ENCODE measurements around the gene CASQ1. TPM values are rescaled to one million over a fixed set of nuclear protein-coding genes. Genes with fewer than 3 reads are reported as not detected.

The CASQ1 gene
- total and polyA plus RNA-seq, 2 donors (not counting 1 experiment from before 2014, with no cell fraction given), result not detected

GRCh38 chr1:160192234-160192633, 1.9 kb downstream of the CASQ1 start:
- no peaks in the 10 kb centered on the region for H3K36me3 ChIP-seq (replicated peaks in 1 of 2; ENCODE audit: control extremely low read depth in 1 of 2, control insufficient read depth in 1 of 2, extremely low read depth in 1 of 2, insufficient read depth in 2 of 2, low read length in 1 of 2)
- H4K20me1 ChIP-seq (ENCODE audit: control insufficient read depth, insufficient read depth, low read length, poor library complexity, severe bottlenecking), result no peaks in the 10 kb centered on the region
- Mint-ChIP-seq H3K27ac (no peak overlapping the region), H3K4me3 (no peak overlapping the region), H3K4me1 (peaks cover 3% of the 10 kb centered on the region), H3K27me3 (peaks cover 3% of the 10 kb centered on the region), H3K9me3 (ENCODE audit: insufficient read depth) (no peaks in the 10 kb centered on the region)
- no peak for TF ChIP-seq EZH2 (IDR thresholded peaks at IDR 0.05; ENCODE audit: borderline replicate concordance, insufficient read depth, low read depth, low read length, poor library complexity, severe bottlenecking)
- TF ChIP-seq, protein P1, sequence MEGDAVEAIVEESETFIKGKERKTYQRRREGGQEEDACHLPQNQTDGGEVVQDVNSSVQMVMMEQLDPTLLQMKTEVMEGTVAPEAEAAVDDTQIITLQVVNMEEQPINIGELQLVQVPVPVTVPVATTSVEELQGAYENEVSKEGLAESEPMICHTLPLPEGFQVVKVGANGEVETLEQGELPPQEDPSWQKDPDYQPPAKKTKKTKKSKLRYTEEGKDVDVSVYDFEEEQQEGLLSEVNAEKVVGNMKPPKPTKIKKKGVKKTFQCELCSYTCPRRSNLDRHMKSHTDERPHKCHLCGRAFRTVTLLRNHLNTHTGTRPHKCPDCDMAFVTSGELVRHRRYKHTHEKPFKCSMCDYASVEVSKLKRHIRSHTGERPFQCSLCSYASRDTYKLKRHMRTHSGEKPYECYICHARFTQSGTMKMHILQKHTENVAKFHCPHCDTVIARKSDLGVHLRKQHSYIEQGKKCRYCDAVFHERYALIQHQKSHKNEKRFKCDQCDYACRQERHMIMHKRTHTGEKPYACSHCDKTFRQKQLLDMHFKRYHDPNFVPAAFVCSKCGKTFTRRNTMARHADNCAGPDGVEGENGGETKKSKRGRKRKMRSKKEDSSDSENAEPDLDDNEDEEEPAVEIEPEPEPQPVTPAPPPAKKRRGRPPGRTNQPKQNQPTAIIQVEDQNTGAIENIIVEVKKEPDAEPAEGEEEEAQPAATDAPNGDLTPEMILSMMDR (IDR thresholded peaks at IDR 0.05), result no peak
- ATAC-seq (ENCODE audit: low read depth), result no peak
- peaks cover 9 to 22% of the 10 kb centered on the region in 2 donors for H3K4me1 ChIP-seq (ENCODE audit: control insufficient read depth in 2 of 2, insufficient read depth in 2 of 2, low read length in 2 of 2)
- H3K9ac ChIP-seq (ENCODE audit: low read length), result no peak overlapping the region
- no peak overlapping the region for H3K27ac ChIP-seq (ENCODE audit: low read length in 2 of 2)
- H3K4me3 ChIP-seq (ENCODE audit: control extremely low read depth in 1 of 5, extremely low read depth in 1 of 5, insufficient read depth in 1 of 5, low read depth in 2 of 5, low read length in 4 of 5), result no peak overlapping the region
- no peaks in the 10 kb centered on the region for H3K79me2 ChIP-seq (ENCODE audit: control insufficient read depth, insufficient read depth, low read length)
- no peaks in the 10 kb centered on the region for H3K9me3 ChIP-seq (ENCODE audit: control extremely low read depth in 1 of 3, control insufficient read depth in 2 of 3, insufficient read depth in 1 of 3, low read length in 2 of 3)
- POLR2A ChIA-PET, result interaction anchor here (1.2 kb wide), 2 partner anchors 28 to 92 kb away, joined by 3 read pairs; no protein-coding TSS in a partner anchor
- DNase-seq, result no peak
- CTCF ChIA-PET, result interaction anchor here (0.5 to 7.6 kb wide), 16 partner anchors 13 to 236 kb away, joined by 3 to 160 read pairs (median 9); partner anchors contain the start of gene PEA15
- H2AFZ ChIP-seq (ENCODE audit: insufficient read depth, low read depth, low read length, poor library complexity, severe bottlenecking), result no peak overlapping the region
- intact Hi-C loops (cut with micrococcal nuclease), result no loop called here
- H3K27me3 ChIP-seq (replicated peaks in 1 of 4; ENCODE audit: control extremely low read depth in 1 of 4, control insufficient read depth in 3 of 4, insufficient read depth in 4 of 4, low read length in 3 of 4), result no peaks in the 10 kb centered on the region
- no peak overlapping the region for H3K4me2 ChIP-seq (replicated peaks; ENCODE audit: low read depth, low read length, poor library complexity, severe bottlenecking)

DNA sequence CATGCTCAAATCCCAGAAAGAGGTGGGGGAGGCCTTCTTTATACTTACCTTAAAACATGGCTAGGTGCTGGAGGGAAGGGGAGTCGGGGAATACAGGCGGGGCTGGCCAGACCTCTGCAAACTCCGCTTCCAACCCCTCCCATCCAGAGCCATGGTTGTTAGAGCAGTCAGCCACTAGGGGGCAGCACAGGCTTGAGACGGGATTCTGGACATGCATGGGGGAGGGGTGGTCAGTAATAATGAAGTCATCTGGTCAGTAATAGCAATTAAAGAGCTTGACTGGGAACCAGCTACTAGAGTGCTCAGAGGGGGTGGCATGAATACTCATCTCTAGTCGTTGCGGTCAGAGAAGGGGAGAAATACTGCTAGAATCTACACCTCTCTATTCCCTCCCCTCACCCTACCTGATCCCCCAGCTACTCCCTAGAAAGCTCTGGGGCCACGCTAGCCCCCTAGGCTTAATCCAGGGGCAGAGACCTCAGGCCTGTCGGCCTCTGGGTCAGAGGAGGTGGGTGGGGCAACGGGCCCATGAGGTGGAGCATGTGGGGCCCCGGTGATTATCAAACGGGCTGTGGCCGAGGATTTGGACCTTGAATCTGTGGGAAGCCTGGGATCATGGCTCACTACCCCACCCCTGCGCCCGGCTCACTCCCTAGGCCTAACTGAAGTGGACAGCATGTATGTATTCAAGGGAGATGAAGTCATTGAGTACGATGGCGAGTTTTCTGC, 2.9 kb downstream of the CASQ1 start:
- H3K4me3 Mint-ChIP-seq, result no peak overlapping the region
- no peak overlapping the region for H3K27ac Mint-ChIP-seq
- Histone ChIP-seq H3K4me2 (replicated peaks; ENCODE audit: low read depth, low read length, poor library complexity, severe bottlenecking) (no peak overlapping the region), H3K79me2 (ENCODE audit: control insufficient read depth, insufficient read depth, low read length) (no peaks in the 10 kb centered on the region), H3K27me3 (replicated peaks in 1 of 4; ENCODE audit: control extremely low read depth in 1 of 4, control insufficient read depth in 3 of 4, insufficient read depth in 4 of 4, low read length in 3 of 4) (no peaks in the 10 kb centered on the region), H3K9me3 (ENCODE audit: control extremely low read depth in 1 of 3, control insufficient read depth in 2 of 3, insufficient read depth in 1 of 3, low read length in 2 of 3) (no peaks in the 10 kb centered on the region), H3K9ac (ENCODE audit: low read length) (no peak overlapping the region), H2AFZ (ENCODE audit: insufficient read depth, low read depth, low read length, poor library complexity, severe bottlenecking) (peak overlapping the region; percentile 53), H3K36me3 (replicated peaks in 1 of 2; ENCODE audit: control extremely low read depth in 1 of 2, control insufficient read depth in 1 of 2, extremely low read depth in 1 of 2, insufficient read depth in 2 of 2, low read length in 1 of 2) (no peaks in the 10 kb centered on the region), H4K20me1 (ENCODE audit: control insufficient read depth, insufficient read depth, low read length, poor library complexity, severe bottlenecking) (no peaks in the 10 kb centered on the region), H3K4me1 (ENCODE audit: control insufficient read depth in 2 of 2, insufficient read depth in 2 of 2, low read length in 2 of 2) (peaks cover 9 to 22% of the 10 kb centered on the region in 2 donors), H3K27ac (ENCODE audit: low read length in 2 of 2) (no peak overlapping the region), H3K4me3 (ENCODE audit: control extremely low read depth in 1 of 5, extremely low read depth in 1 of 5, insufficient read depth in 1 of 5, low read depth in 2 of 5, low read length in 4 of 5) (no peak overlapping the region)
- peak; percentile 94 for ATAC-seq (ENCODE audit: low read depth)
- DNase-seq, result peak; percentile 84
- intact Hi-C loops (cut with micrococcal nuclease), result loop anchor here (1.0 kb wide), 6 partner anchors 11 to 183 kb away; no protein-coding TSS in a partner anchor
- no peak for TF ChIP-seq EZH2 (IDR thresholded peaks at IDR 0.05; ENCODE audit: borderline replicate concordance, insufficient read depth, low read depth, low read length, poor library complexity, severe bottlenecking)
- TF ChIP-seq, protein P1 (IDR thresholded peaks at IDR 0.05), result peak; percentile 90
- ChIA-PET CTCF (interaction anchor here (0.6 to 7.6 kb wide), 43 partner anchors 12 to 940 kb away, joined by 3 to 160 read pairs (median 4); partner anchors contain the start of genes DCAF8, IGSF8, PEA15 and PEX19), POLR2A (interaction anchor here (0.7 to 1.3 kb wide), 5 partner anchors 12 to 98 kb away, joined by 3 to 4 read pairs (median 3); partner anchors contain the start of gene PEA15)
- H3K27me3 Mint-ChIP-seq, result peaks cover 3% of the 10 kb centered on the region
- no peaks in the 10 kb centered on the region for H3K9me3 Mint-ChIP-seq (ENCODE audit: insufficient read depth)
- 59% methylated on average over 8 of the region's 16 CpGs for WGBS (ENCODE audit: insufficient coverage)
- peaks cover 3% of the 10 kb centered on the region for H3K4me1 Mint-ChIP-seq

All from B cell (primary cell).